AG20443 (cell line): ENCODE measurements around the gene C22orf23.
"Not testable (repeated sequence)": the region's sequence is repeated elsewhere in the genome, so short reads cannot be mapped to it uniquely, and the experiment has no call there.

Experiments
- DNase-seq: peaks from one replicate; pipeline ENCODE4 v3.0.0; 2012; ENCODE audit warnings: low spot score, mixed read lengths

C22orf23 gene

GRCh38 chr22:37953062-37953436, 352 bp downstream of the C22orf23 start:
- peak; percentile 63 for DNase-seq

GRCh38 chr22:37952629-37953028, 772 bp downstream of the C22orf23 start:
- not testable (repeated sequence) for DNase-seq

GRCh38 chr22:37951305-37951704, 2.1 kb downstream of the C22orf23 start:
- no peak for DNase-seq

DNA sequence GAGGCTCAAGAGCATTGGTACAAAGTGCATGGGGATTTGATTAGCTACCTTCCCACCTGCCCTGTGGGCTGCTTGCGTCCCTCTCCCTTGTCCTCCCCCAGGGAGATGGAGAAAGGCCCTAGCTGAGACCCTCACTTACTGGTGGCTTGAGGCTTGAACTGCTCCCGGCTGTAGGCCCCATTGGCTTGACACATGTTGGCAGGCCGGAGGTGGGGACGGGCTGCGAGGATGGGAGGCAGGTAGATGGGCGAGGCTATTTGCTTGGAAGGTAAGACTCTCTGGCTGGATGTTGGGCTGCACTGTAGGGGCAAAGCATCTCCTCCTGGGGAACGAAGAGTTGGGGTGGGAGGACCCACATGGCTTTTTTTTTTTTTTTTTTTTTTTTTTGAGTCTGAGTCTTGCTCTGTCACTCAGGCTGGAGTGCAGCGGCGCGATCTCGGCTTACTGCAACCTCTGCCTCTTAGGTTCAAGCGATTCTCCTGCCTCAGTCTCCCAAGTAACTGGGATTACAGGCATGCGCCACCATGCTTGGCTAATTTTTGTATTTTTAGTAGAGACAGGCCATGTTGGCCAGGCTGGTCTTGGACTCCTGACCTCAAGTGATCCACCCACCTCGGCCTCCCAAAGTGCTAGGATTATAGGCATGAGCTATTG, 6.1 kb downstream of the C22orf23 start:
- not testable (repeated sequence) for DNase-seq

DNA sequence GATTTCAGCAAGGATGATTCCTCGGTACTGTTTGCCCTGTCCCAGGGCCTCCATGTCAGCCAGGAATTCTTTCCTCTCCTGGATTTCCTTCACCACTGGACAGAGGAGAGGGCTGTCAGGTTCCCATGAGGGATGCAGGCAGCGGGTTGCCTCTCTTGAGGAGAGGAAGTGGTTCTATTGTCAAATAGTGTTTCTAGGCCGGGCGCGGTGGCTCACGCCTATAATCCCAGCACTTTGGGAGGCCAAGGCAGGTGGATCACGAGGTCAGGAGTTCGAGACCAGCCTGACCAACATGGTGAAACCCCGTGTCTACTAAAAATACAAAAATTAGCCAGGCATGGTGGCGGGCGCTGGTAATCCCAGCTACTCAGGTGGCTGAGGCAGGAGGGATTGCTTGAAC, 9.0 kb downstream of the C22orf23 start:
- not testable (repeated sequence) for DNase-seq

- DNase-seq = no peak
These were observed 9.6 kb downstream of the C22orf23 start for GRCh38 chr22:37943825-37944198.

- DNase-seq = no peak
These were observed 10.1 kb downstream of the C22orf23 start for GRCh38 chr22:37943136-37943824.

DNA sequence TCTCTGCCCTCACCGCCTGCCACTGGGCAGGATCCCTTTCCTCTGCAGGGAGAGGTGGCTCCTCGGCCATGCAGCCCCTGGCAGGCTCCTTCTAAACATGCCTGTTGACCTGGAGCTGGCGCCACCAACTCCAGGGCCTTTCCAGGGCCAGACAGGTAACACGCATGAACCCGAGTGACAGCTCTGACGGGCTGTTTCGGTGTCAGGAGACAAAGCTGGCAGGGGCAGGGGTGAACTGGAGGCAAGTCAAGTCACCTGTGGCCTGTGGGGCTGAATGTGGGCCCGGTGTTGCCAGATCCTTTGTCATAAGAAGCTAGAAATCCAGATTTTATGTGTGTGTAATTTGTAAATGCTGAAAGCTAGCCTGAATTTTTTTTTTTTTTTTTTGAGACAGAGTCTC, 11.3 kb downstream of the C22orf23 start:
- no peak for DNase-seq

DNA sequence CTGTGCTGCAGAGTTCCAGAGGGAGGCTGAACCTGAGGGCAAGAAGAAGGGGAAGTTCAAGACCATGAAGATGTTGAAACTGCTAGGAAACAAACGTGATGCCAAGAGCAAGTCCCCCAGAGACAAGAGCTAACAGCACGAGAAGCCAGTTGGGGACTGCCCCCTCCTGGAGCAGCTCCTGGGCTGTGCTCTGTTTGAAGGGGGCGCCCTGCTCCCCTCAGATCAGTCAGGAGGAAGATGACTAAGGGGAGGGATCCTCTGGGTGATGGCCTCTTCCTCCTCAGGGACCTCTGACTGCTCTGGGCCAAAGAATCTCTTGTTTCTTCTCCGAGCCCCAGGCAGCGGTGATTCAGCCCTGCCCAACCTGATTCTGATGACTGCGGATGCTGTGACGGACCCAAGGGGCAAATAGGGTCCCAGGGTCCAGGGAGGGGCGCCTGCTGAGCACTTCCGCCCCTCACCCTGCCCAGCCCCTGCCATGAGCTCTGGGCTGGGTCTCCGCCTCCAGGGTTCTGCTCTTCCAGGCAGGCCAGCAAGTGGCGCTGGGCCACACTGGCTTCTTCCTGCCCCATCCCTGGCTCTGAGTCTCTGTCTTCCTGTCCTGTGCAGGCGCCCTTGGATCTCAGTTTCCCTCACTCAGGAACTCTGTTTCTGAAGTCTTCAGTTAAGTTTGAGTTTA, 12.6 kb downstream of the C22orf23 start:
- DNase-seq = no peak

DNA sequence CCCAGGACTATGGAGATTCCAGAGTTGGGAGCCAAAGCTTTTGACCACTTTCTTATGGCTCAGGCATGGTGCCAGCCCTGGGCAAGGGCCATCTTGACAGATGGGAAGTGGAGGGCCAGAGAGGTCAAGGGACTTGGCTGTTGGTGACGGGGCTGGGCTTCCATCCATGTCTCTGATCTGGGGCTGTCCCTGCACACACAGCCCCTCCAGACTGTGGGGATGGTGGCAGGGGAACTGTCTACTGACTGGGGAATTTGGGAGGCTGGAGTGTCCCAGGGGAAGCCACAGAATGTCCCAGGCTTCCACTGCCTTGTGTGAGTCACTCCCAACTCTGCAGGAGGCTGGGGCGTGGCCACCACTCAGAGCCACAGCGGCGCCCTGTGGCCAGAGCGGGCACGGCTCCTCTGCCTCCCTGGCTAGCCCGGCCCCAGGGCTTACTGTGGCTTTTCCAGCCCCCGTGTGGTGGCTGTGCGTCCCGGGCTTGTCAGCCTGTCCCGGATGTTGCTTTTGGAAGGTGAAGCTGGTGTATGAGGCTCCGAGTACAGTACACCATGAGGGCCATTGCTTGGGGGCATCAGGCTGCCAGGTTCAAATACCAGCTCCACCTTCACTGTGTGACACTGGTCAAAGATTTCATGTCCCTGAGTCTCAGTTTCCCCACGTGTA, 19.6 kb downstream of the C22orf23 start:
- DNase-seq = peak; percentile 97

DNA sequence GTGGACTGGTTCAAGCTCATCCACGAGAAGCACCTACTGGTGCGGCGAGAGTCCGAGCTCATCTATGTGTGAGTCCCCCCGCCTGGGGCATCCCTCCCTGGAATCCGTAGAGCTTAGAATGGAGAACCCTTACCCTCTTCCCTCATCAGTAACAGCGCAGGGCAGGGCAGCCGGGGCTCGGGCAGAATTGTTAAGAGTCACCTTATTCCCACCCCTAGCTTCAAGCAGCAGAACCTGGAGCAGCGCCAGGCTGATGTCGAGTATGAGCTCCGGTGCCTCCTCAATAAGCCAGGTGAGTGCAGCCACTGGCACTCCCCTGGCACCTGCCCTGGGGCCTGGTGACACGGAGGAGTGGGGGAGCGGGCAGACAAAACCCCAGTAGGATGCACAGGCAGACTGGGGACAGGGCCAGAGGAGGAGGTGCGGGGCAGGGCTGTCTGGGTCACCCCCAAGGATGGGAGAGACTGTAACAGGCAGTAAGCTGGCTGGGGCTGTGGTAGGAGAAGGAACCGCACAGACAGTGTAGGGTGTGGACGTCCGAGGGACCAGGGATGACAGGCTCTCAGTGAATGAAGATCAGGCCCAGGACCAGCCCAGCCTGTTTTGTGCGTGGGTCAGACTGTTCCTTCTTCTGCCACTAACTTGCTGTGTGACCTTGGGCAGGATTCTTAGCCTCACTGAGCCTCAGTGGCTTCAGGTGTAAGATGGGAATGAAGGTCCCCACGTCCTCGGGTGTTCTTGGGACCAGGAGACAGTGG, 20.4 kb downstream of the C22orf23 start:
- DNase-seq = peak; percentile 41

- no peak for DNase-seq
These were observed 21.0 kb downstream of the C22orf23 start for GRCh38 chr22:37932401-37932800.

GRCh38 chr22:37931893-37932389, 21.5 kb downstream of the C22orf23 start:
- DNase-seq = no peak

DNA sequence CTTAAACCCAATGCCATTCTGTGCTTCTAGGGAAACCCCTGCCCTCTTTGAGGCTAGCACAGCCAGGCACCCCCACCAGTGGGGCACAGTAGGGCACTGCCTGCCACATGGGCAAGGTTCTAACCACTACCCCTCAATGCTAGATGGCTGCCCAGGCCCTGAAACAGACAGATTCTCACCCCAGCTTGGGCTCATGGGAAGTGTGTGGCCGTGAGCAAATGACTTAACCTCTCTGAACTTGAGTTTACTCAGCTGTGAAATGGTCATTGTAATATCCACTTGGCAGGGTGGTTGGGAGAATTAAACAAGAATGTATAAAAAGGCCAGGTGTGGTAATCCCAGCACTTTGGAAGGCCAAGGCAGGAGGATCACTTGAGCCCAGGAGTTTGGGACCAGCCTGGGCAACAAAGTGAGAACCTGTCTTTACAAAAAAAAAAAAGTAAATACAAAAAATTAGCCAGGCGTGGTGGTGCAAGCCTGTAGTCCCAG, 22.4 kb downstream of the C22orf23 start:
- no peak for DNase-seq

- DNase-seq = peak; percentile 76
These were observed 23.0 kb downstream of the C22orf23 start for GRCh38 chr22:37930270-37930951.

- no peak for DNase-seq
These were observed 24.0 kb downstream of the C22orf23 start for GRCh38 chr22:37929390-37929789.

- DNase-seq = no peak
These were observed 25.8 kb downstream of the C22orf23 start for GRCh38 chr22:37927637-37927936.

DNA sequence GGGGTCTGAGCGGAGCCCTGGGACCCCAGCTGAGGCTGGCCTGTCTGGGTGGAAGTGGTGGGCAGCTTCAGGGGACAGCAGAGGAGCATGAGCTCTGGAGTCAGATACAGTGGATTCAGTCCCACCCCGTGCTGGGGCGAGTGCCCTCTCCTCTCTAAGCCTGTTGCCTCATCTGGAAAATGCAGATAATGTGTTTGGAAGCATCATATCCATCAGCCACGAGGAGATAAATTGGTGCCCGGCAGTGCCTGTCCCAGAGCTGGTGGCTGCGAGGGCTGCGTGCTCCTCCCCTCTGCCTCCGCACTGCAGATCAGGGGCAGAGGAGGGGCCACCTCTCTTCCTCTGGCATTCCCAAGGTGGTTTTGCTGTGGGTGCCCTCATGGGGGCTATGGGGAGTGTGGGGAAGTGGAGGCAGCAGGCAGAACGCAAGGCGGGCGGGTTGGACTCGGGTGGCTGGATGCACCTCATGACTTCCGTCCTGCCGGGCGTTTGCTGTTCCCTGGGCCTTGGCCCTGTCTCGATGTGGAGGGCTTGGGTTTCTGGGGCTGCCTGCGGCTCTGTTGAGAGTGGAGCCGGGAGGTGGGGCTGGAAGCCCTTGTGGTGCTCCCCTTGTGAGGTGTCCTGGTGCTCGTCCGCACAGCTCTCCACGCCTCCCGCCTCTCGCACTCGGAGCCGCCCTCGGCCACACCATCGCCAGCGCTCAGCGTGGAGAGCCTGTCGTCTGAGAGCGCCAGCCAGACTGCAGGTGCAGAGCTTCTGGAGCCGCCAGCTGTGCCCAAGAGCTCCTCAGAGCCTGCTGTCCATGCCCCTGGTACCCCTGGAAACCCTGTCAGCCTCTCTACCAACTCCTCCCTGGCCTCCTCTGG, 26.4 kb downstream of the C22orf23 start:
- DNase-seq = no peak

DNA sequence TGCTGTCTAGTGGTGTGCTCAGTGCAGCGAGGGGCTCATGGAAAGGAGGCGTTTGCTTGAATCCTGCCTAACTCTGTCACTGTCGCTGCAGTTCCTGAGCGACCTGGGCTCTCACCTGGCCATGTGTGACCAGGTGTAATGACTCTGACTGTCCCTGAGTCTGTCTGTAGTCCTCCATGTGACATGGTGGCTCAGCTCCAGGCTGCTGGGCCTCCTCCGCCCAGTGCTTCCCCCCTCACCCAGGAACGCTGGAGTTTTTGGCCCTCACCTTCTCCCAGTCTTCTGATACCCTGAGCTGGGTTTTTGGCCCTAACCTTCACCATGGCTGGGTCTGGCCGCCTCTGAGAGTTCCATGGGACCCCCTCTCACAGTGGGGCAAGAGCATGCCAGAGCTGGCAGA, 27.0 kb downstream of the C22orf23 start:
- DNase-seq = no peak

DNA sequence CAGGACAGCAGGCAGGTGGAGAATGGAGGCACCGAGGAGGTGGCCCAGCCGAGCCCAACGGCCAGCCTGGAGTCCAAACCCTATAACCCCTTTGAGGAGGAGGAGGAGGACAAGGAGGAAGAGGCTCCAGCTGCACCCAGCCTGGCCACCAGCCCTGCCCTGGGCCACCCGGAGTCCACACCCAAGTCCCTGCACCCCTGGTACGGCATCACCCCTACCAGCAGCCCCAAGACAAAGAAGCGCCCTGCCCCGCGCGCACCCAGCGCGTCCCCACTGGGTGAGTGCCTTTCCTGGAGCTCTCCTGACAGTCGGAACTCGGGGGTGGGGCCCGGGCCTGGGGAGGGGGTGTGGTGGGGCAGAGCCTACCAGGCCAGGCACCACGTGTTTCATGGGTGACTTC, 27.6 kb downstream of the C22orf23 start:
- no peak for DNase-seq
